Right ventricle myocardium inferior (tissue), 1 donor: ENCODE measurements around the gene AFAP1. TPM values are rescaled to one million over a fixed set of nuclear protein-coding genes. Genes with fewer than 3 reads are reported as not detected.

Experiments used
- ATAC-seq: fragments of 200-7000 bp; cut with Tn5 transposase; one replicate; pipeline ENCODE4 v1.9.1; 2020; ENCODE audit warnings: mild to moderate bottlenecking, moderate library complexity
- DNase-seq: peaks from one replicate; pipeline ENCODE4 v3.0.0; 2021; ENCODE audit errors: missing footprints
- intact Hi-C: fragments of 100-400 bp; cut with DNase I; formaldehyde crosslinking; loops from one replicate; pipeline ENCODE4 v1.11.0; 2022
- total RNA-seq: library from RNA; stranded (reverse); fragmentation: NEBNext Ultra II Directional; extraction: Animal tissue kit (Norgen Biotek cat#: 25700); gene quantifications from one replicate; pipeline ENCODE4 v1.2.1, GENCODE V29; 2021
- donor health status: DM: no; HTN: yes; CAD: no; lungs with severe emphysema.

AFAP1 gene
- total RNA-seq, 1 donor from 2014 or later, result 8.0 TPM

GRCh38 chr4:7860600-7861163, 79.0 kb downstream of the AFAP1 start:
- DNase-seq (no peak), ATAC-seq (no peak)
- intact Hi-C loops, result no loop called here

GRCh38 chr4:7859326-7859725, 80.3 kb downstream of the AFAP1 start:
- DNase-seq, result no peak
- ATAC-seq, result no peak

GRCh38 chr4:7858498-7858897, 81.2 kb downstream of the AFAP1 start:
- no peak for DNase-seq
- intact Hi-C loops, result no loop called here
- ATAC-seq, result no peak

More at GRCh38 chr4:7859326-7859725, 80.3 kb downstream of the AFAP1 start:
- intact Hi-C loops, result no loop called here

- DNase-seq, result no peak
- intact Hi-C loops, result no loop called here
- no peak for ATAC-seq
Observed at GRCh38 chr4:7857993-7858392, 81.7 kb downstream of the AFAP1 start.

GRCh38 chr4:7857238-7857701, 82.4 kb downstream of the AFAP1 start:
- no peak for DNase-seq
- intact Hi-C loops, result no loop called here
- peak; percentile 74 for ATAC-seq

- ATAC-seq, result no peak
- no peak for DNase-seq
- intact Hi-C loops, result no loop called here
Observed at GRCh38 chr4:7855731-7856130, 83.9 kb downstream of the AFAP1 start.

- intact Hi-C loops, result no loop called here
- DNase-seq (no peak), ATAC-seq (no peak)
Observed at GRCh38 chr4:7854697-7855370, 84.8 kb downstream of the AFAP1 start.

GRCh38 chr4:7854216-7854615, 85.4 kb downstream of the AFAP1 start:
- intact Hi-C loops, result no loop called here
- ATAC-seq, result no peak
- DNase-seq, result no peak

GRCh38 chr4:7853271-7853670, 86.4 kb downstream of the AFAP1 start:
- DNase-seq, result no peak
- ATAC-seq, result no peak
- intact Hi-C loops, result no loop called here

GRCh38 chr4:7852568-7853185, 87.0 kb downstream of the AFAP1 start:
- intact Hi-C loops, result no loop called here
- no peak for DNase-seq
- peak; percentile 38 for ATAC-seq

- DNase-seq, result no peak
- intact Hi-C loops, result no loop called here
- ATAC-seq, result no peak
Observed at GRCh38 chr4:7850489-7850888, 89.2 kb downstream of the AFAP1 start.

GRCh38 chr4:7847206-7847605, 92.5 kb downstream of the AFAP1 start:
- ATAC-seq (no peak), DNase-seq (no peak)
- intact Hi-C loops, result no loop called here

- DNase-seq (no peak), ATAC-seq (no peak)
Observed at GRCh38 chr4:7845493-7846128, 94.0 kb downstream of the AFAP1 start.

GRCh38 chr4:7844594-7844991, 95.1 kb downstream of the AFAP1 start:
- DNase-seq, result no peak
- ATAC-seq, result no peak
- intact Hi-C loops, result loop anchor here (5.0 kb wide), 1 partner anchor 42 kb away; no protein-coding TSS in a partner anchor

More at GRCh38 chr4:7845493-7846128, 94.0 kb downstream of the AFAP1 start:
- intact Hi-C loops, result no loop called here

GRCh38 chr4:7843831-7844593, 95.6 kb downstream of the AFAP1 start:
- DNase-seq (peak; percentile 79), ATAC-seq (peak; percentile 42)
- intact Hi-C loops, result loop anchor here (5.0 kb wide), 1 partner anchor 42 kb away; no protein-coding TSS in a partner anchor

- no peak for DNase-seq
- intact Hi-C loops, result loop anchor here (5.0 kb wide), 1 partner anchor 40 kb away; no protein-coding TSS in a partner anchor
- peak; percentile 89 for ATAC-seq
Observed at GRCh38 chr4:7842384-7843279, 97.0 kb downstream of the AFAP1 start.

GRCh38 chr4:7841894-7842293, 97.8 kb downstream of the AFAP1 start:
- intact Hi-C loops, result loop anchor here (5.0 kb wide), 1 partner anchor 40 kb away; no protein-coding TSS in a partner anchor
- ATAC-seq (no peak), DNase-seq (no peak)

- intact Hi-C loops, result loop anchor here (5.0 kb wide), 1 partner anchor 39 kb away; no protein-coding TSS in a partner anchor
- ATAC-seq (no peak), DNase-seq (no peak)
Observed at GRCh38 chr4:7841071-7841470, 98.6 kb downstream of the AFAP1 start.
